Measurements from ENCODE around the gene ARHGAP11A. TPM values are rescaled to one million over a fixed set of nuclear protein-coding genes. Genes with fewer than 3 reads are reported as not detected.

ARHGAP11A gene
- total and polyA plus RNA-seq, 9 of the 15 experiments (the other 6 are each of a cell fraction or from before 2014, with no cell fraction given), result 17.5 to 92.5 (median 61.1) TPM

GRCh38 chr15:32671339-32672325 lies 56.3 kb downstream of the ARHGAP11A start:
- DNase-seq (ENCODE audit: extremely low read depth in 1 of 4, low spot score in 3 of 4) (no peak), FAIRE-seq (no peak), ATAC-seq (0 out of 3 replicates have a peak, but pooled peaks have one; percentile 37)
- Histone ChIP-seq H3K4me1 (replicated peaks in 1 of 2; ENCODE audit: control insufficient read depth in 2 of 2, insufficient read depth in 2 of 2, low read length in 2 of 2) (peaks cover 0 to 3% of the 10 kb centered on the region in 2 experiments; a peak in 1 of 5 replicates), H3K36me3 (ENCODE audit: control insufficient read depth, insufficient read depth, low read length) (no peaks in the 10 kb centered on the region), H3K27me3 (ENCODE audit: control insufficient read depth in 2 of 2, insufficient read depth in 2 of 2, low read length in 2 of 2) (peaks cover 24 to 25% of the 10 kb centered on the region in 2 experiments; a peak in 4 of 5 replicates), H3K9me3 (replicated peaks; ENCODE audit: control insufficient read depth, insufficient read depth, low read depth, low read length) (no peaks in the 10 kb centered on the region), H2AFZ (ENCODE audit: low read depth, low read length) (no peak overlapping the region), H3K4me2 (ENCODE audit: insufficient read depth, low read length) (no peak overlapping the region), H3K27ac (ENCODE audit: extremely low read depth, low read depth, low read length) (no peak overlapping the region), H3K4me3 (no peak overlapping the region), H3K9ac (ENCODE audit: insufficient read depth in 1 of 2, low read depth in 2 of 2, low read length in 2 of 2) (no peak overlapping the region), H4K20me1 (replicated peaks; ENCODE audit: control insufficient read depth, insufficient read depth, low read length) (no peaks in the 10 kb centered on the region), H3K79me2 (ENCODE audit: control insufficient read depth, insufficient read depth, low read length) (no peaks in the 10 kb centered on the region), H3K9me1 (ENCODE audit: control insufficient read depth, insufficient read depth, low read length) (no peaks in the 10 kb centered on the region)
- ChIA-PET CTCF (ENCODE audit: low intra/inter-chr PET ratio) (no interaction called here), POLR2A (interaction anchor here (1.2 kb wide), 1 partner anchor 15 kb away, joined by 3 read pairs; no protein-coding TSS in a partner anchor)
- BruUV-seq (replicated peaks), result no TSS peak
- WGBS (ENCODE audit: insufficient coverage, low coverage, missing lambda C conversion rate), result 14% methylated on average over 29 of the region's 29 CpGs
- intact Hi-C loops (cut with micrococcal nuclease) (no loop called here), in situ Hi-C loops (cut with MboI) (no loop called here)
- TF ChIP-seq KHSRP (IDR thresholded peaks at IDR 0.05), result no peak
- TF ChIP-seq IRF9 (tag; IDR thresholded peaks at IDR 0.05), result no peak
- no peak for TF ChIP-seq NCOA2 (IDR thresholded peaks at IDR 0.05; ENCODE audit: partially characterized antibody in 2 of 2)
- no peak for TF ChIP-seq SMAD4 (CRISPR knock-in tag; conservative IDR thresholded peaks at IDR 0.05)
- TF ChIP-seq NFIX (CRISPR knock-in tag; IDR thresholded peaks at IDR 0.05; ENCODE audit: low read depth), result no peak
- no peak for TF ChIP-seq ZNF57 (CRISPR knock-in tag; IDR thresholded peaks at IDR 0.05)
- no peak for TF ChIP-seq ZNF146 (CRISPR knock-in tag; IDR thresholded peaks at IDR 0.05; ENCODE audit: unreplicated experiment)
- TF ChIP-seq STAT5A (IDR thresholded peaks at IDR 0.05; ENCODE audit: borderline replicate concordance, low read length), result no peak
- TF ChIP-seq L3MBTL2 (IDR thresholded peaks at IDR 0.05), result no peak
- no peak for TF ChIP-seq PCBP2 (IDR thresholded peaks at IDR 0.05; ENCODE audit: low read depth, low read length, poor library complexity, severe bottlenecking)
- no peak for TF ChIP-seq ZNF512 (tag; IDR thresholded peaks at IDR 0.05)
- no peak for TF ChIP-seq GABPB2 (CRISPR knock-in tag; conservative IDR thresholded peaks at IDR 0.05)
- TF ChIP-seq CC2D1A (IDR thresholded peaks at IDR 0.05), result no peak
- no peak for TF ChIP-seq ZNF398 (CRISPR knock-in tag; IDR thresholded peaks at IDR 0.05)
- no peak for TF ChIP-seq PHF21A (IDR thresholded peaks at IDR 0.05; ENCODE audit: borderline replicate concordance, low read depth)
- TF ChIP-seq POLR2AphosphoS2 (IDR thresholded peaks at IDR 0.05; ENCODE audit: low read length), result no peak
